ENCODE results near the gene BLCAP.

The BLCAP gene

DNA sequence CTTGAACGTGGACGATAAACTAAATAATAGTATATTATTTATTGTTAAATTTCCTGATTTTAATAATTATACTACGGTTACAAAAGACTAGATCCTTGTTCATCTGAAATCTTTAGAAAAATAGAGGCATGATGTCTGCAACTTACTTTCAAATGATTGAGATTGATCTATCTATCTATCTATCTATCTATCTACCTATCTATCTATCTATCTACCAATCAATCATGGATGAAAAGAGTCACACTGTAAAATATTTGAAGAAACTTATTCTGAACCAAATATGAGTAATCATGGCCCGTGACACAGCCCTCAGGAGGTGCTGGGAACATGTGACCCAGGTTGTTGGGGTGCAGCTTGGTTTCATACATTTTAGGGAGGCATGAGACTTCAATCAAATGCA lies 11.7 kb upstream of the BLCAP start:
- peaks cover 1% of the 10 kb centered on the region for H3K9me3 ChIP-seq (ENCODE audit: insufficient read depth, low read depth, low read length)
- no peak overlapping the region for H3K27ac ChIP-seq (ENCODE audit: low read depth, low read length)
- H3K14ac ChIP-seq (ENCODE audit: low read length) = no peak overlapping the region
- no peak overlapping the region for H2BK120ac ChIP-seq (ENCODE audit: insufficient read depth, low read length, poor library complexity)
- no peaks in the 10 kb centered on the region for H3K27me3 ChIP-seq (ENCODE audit: insufficient read depth, low read length)
- no peak overlapping the region for H4K12ac ChIP-seq (ENCODE audit: low read depth, low read length)
- peaks cover 13 to 17% of the 10 kb centered on the region in 2 experiments for H3K4me1 ChIP-seq (ENCODE audit: control insufficient read depth in 1 of 2, insufficient read depth in 2 of 2, low read length in 2 of 2)
- H3K18ac ChIP-seq (ENCODE audit: low read length) = no peak overlapping the region
- no peak overlapping the region for H2BK5ac ChIP-seq (ENCODE audit: low read depth, low read length, poor library complexity)
- H3K79me2 ChIP-seq (ENCODE audit: control insufficient read depth, insufficient read depth, low read length, poor library complexity) = peaks cover 3% of the 10 kb centered on the region
- no peak overlapping the region for H4K91ac ChIP-seq (ENCODE audit: low read depth, low read length)
- H3K9ac ChIP-seq (ENCODE audit: low read length) = no peak overlapping the region
- no peak overlapping the region for H3K4me3 ChIP-seq (ENCODE audit: low read depth, low read length)
- no peak overlapping the region for H3K4ac ChIP-seq (ENCODE audit: low read depth, low read length)
- H4K8ac ChIP-seq (ENCODE audit: low read depth, low read length) = no peak overlapping the region
- H2BK12ac ChIP-seq (ENCODE audit: low read length) = no peak overlapping the region
- H3K79me1 ChIP-seq (ENCODE audit: low read length) = peaks cover 4% of the 10 kb centered on the region
- H2AK5ac ChIP-seq (ENCODE audit: low read length) = no peak overlapping the region
- H3K36me3 ChIP-seq (ENCODE audit: control insufficient read depth in 1 of 2, insufficient read depth in 2 of 2, low read length in 2 of 2) = no peaks in the 10 kb centered on the region
- H2AFZ ChIP-seq (ENCODE audit: insufficient read depth, low read length, poor library complexity) = no peak overlapping the region
- H3K23ac ChIP-seq (ENCODE audit: low read length) = no peak overlapping the region
- no CpG with 5 or more reads among the region's 4 CpGs for WGBS (ENCODE audit: extremely low coverage, insufficient coverage, insufficient read length)
- no peak for DNase-seq
- no peak overlapping the region for H3K4me2 ChIP-seq (ENCODE audit: low read length)

DNA sequence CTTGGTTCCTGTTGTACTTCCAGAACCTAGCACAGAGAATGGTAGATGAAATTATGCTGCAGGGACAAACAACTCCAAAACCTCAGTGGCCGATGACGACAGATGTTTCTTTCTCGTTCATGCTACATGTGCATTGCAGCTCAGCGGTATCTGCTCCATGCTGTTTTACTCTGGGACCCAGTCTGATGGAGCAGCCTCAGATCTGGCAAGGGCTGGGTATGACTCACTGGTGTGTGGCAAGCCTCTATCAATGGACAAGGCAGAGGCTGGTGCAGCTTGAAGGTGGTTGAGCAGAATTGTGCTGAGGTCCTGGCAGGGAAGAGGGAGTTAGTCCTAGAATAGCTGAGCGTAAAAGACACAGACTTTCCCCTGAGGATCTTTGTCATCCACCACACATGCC lies 10.3 kb upstream of the BLCAP start:
- Histone ChIP-seq H3K4me1 (ENCODE audit: control insufficient read depth in 1 of 2, insufficient read depth in 2 of 2, low read length in 2 of 2) (peaks cover 11 to 14% of the 10 kb centered on the region in 2 experiments), H3K79me1 (ENCODE audit: low read length) (peaks cover 4% of the 10 kb centered on the region), H3K23ac (ENCODE audit: low read length) (no peak overlapping the region), H2BK120ac (ENCODE audit: insufficient read depth, low read length, poor library complexity) (no peak overlapping the region), H3K18ac (ENCODE audit: low read length) (no peak overlapping the region), H2AFZ (ENCODE audit: insufficient read depth, low read length, poor library complexity) (no peak overlapping the region), H4K91ac (ENCODE audit: low read depth, low read length) (no peak overlapping the region), H3K27ac (ENCODE audit: low read depth, low read length) (no peak overlapping the region), H3K4ac (ENCODE audit: low read depth, low read length) (no peak overlapping the region), H3K14ac (ENCODE audit: low read length) (no peak overlapping the region), H4K8ac (ENCODE audit: low read depth, low read length) (no peak overlapping the region), H4K12ac (ENCODE audit: low read depth, low read length) (no peak overlapping the region), H3K79me2 (ENCODE audit: control insufficient read depth, insufficient read depth, low read length, poor library complexity) (no peaks in the 10 kb centered on the region), H3K9ac (ENCODE audit: low read length) (no peak overlapping the region), H2AK5ac (ENCODE audit: low read length) (no peak overlapping the region), H3K4me2 (ENCODE audit: low read length) (no peak overlapping the region), H3K36me3 (ENCODE audit: control insufficient read depth in 1 of 2, insufficient read depth in 2 of 2, low read length in 2 of 2) (no peaks in the 10 kb centered on the region), H3K4me3 (ENCODE audit: low read depth, low read length) (no peak overlapping the region), H2BK12ac (ENCODE audit: low read length) (no peak overlapping the region), H3K9me3 (ENCODE audit: insufficient read depth, low read depth, low read length) (no peaks in the 10 kb centered on the region), H3K27me3 (ENCODE audit: insufficient read depth, low read length) (no peaks in the 10 kb centered on the region), H2BK5ac (ENCODE audit: low read depth, low read length, poor library complexity) (no peak overlapping the region)
- peak; percentile 63 to 66 for DNase-seq
- WGBS (ENCODE audit: extremely low coverage, insufficient coverage, insufficient read length) = no CpG with 5 or more reads among the region's 5 CpGs

DNA sequence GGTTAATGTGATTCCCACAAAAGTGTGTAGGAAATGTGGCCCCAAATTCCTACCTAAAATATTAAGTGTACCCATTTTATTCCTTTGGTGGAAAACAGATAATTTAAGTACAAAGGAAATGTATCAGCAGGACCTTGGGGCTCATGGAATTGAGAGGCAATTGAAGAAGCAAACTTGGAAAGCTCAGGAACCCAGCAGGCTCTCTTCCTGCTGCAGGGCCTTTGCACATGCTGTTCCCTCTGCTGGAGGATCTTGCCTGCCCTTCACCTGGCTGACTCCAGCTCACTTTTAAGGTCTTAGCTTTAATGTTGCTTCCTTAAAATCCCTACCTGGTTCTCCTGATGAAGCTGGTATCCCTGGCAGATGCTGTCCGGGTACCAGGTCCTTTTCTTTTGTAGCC lies 9.8 kb upstream of the BLCAP start:
- Histone ChIP-seq H3K4me3 (ENCODE audit: low read depth, low read length) (no peak overlapping the region), H4K8ac (ENCODE audit: low read depth, low read length) (no peak overlapping the region), H3K9me3 (ENCODE audit: insufficient read depth, low read depth, low read length) (no peaks in the 10 kb centered on the region), H3K9ac (ENCODE audit: low read length) (no peak overlapping the region), H3K4me2 (ENCODE audit: low read length) (no peak overlapping the region), H3K79me2 (ENCODE audit: control insufficient read depth, insufficient read depth, low read length, poor library complexity) (no peaks in the 10 kb centered on the region), H3K18ac (ENCODE audit: low read length) (no peak overlapping the region), H2BK120ac (ENCODE audit: insufficient read depth, low read length, poor library complexity) (no peak overlapping the region), H3K23ac (ENCODE audit: low read length) (no peak overlapping the region), H2AK5ac (ENCODE audit: low read length) (no peak overlapping the region), H3K27ac (ENCODE audit: low read depth, low read length) (no peak overlapping the region), H3K27me3 (ENCODE audit: insufficient read depth, low read length) (no peaks in the 10 kb centered on the region), H2BK5ac (ENCODE audit: low read depth, low read length, poor library complexity) (no peak overlapping the region), H2BK12ac (ENCODE audit: low read length) (peak overlapping the region; percentile 47), H3K14ac (ENCODE audit: low read length) (no peak overlapping the region), H3K36me3 (ENCODE audit: control insufficient read depth in 1 of 2, insufficient read depth in 2 of 2, low read length in 2 of 2) (no peaks in the 10 kb centered on the region), H3K4ac (ENCODE audit: low read depth, low read length) (no peak overlapping the region), H2AFZ (ENCODE audit: insufficient read depth, low read length, poor library complexity) (no peak overlapping the region), H4K91ac (ENCODE audit: low read depth, low read length) (no peak overlapping the region), H3K79me1 (ENCODE audit: low read length) (peaks cover 4% of the 10 kb centered on the region), H4K12ac (ENCODE audit: low read depth, low read length) (no peak overlapping the region), H3K4me1 (ENCODE audit: control insufficient read depth in 1 of 2, insufficient read depth in 2 of 2, low read length in 2 of 2) (peaks cover 11 to 13% of the 10 kb centered on the region in 2 experiments)
- DNase-seq = no peak
- no CpG with 5 or more reads among the region's 1 CpG for WGBS (ENCODE audit: extremely low coverage, insufficient coverage, insufficient read length)

DNA sequence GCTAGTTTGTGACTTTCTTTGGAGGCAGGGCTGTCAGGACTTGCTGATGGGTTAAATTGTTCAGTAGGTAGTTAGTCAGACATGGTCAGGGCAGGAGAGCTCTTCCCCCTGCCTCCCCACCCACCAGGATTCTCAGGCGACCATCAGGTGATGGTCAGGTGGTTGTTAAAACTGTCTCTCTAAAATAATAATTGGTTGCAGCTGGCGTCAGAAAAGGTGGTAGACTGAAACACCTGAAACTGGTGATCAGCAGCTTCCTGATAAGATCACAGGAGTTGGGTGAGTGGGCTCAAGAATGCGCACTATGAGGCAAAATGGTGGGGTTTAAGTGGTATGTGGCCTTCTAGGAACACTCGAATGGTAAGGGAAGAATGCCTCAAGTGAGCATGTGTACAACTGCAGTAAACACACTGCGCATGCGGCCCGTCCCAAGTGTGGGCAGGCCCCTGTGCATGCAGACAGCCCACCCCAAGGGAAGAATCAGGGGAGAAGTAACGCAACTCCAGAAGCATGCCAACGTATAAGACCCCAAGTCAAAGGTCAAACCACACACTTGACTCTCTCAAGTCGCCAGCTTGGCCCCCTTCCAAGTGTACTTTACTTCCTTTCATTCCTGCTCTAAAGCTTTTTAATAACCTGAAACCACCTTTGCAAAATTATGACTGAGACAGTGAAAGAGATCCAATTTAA lies 7.9 kb upstream of the BLCAP start:
- H3K23ac ChIP-seq (ENCODE audit: low read length) = no peak overlapping the region

More for the DNA sequence above, 7.9 kb upstream of the BLCAP start:
- peaks cover 5 to 8% of the 10 kb centered on the region in 2 experiments for H3K4me1 ChIP-seq (ENCODE audit: control insufficient read depth in 1 of 2, insufficient read depth in 2 of 2, low read length in 2 of 2)
- no peak overlapping the region for H3K18ac ChIP-seq (ENCODE audit: low read length)
- H2BK12ac ChIP-seq (ENCODE audit: low read length) = no peak overlapping the region
- no peaks in the 10 kb centered on the region for H3K36me3 ChIP-seq (ENCODE audit: control insufficient read depth in 1 of 2, insufficient read depth in 2 of 2, low read length in 2 of 2)
- no CpG with 5 or more reads among the region's 10 CpGs for WGBS (ENCODE audit: extremely low coverage, insufficient coverage, insufficient read length)
- no peaks in the 10 kb centered on the region for H3K9me3 ChIP-seq (ENCODE audit: insufficient read depth, low read depth, low read length)
- H3K4ac ChIP-seq (ENCODE audit: low read depth, low read length) = no peak overlapping the region
- H2BK5ac ChIP-seq (ENCODE audit: low read depth, low read length, poor library complexity) = no peak overlapping the region
- H3K79me2 ChIP-seq (ENCODE audit: control insufficient read depth, insufficient read depth, low read length, poor library complexity) = no peaks in the 10 kb centered on the region
- H3K4me2 ChIP-seq (ENCODE audit: low read length) = no peak overlapping the region
- no peak overlapping the region for H3K27ac ChIP-seq (ENCODE audit: low read depth, low read length)
- no peak overlapping the region for H2BK120ac ChIP-seq (ENCODE audit: insufficient read depth, low read length, poor library complexity)
- H2AK5ac ChIP-seq (ENCODE audit: low read length) = no peak overlapping the region
- no peak overlapping the region for H2AFZ ChIP-seq (ENCODE audit: insufficient read depth, low read length, poor library complexity)
- peak overlapping the region; percentile 20 for H4K91ac ChIP-seq (ENCODE audit: low read depth, low read length)
- H3K14ac ChIP-seq (ENCODE audit: low read length) = no peak overlapping the region
- no peak overlapping the region for H3K4me3 ChIP-seq (ENCODE audit: low read depth, low read length)
- DNase-seq = no peak
- no peaks in the 10 kb centered on the region for H3K27me3 ChIP-seq (ENCODE audit: insufficient read depth, low read length)
- H3K79me1 ChIP-seq (ENCODE audit: low read length) = no peaks in the 10 kb centered on the region
- H3K9ac ChIP-seq (ENCODE audit: low read length) = no peak overlapping the region
- H4K8ac ChIP-seq (ENCODE audit: low read depth, low read length) = no peak overlapping the region
- no peak overlapping the region for H4K12ac ChIP-seq (ENCODE audit: low read depth, low read length)
